Osteoblast (primary cell): ENCODE data around the gene SDHAF2. TPM values are rescaled to one million over a fixed set of nuclear protein-coding genes. Genes with fewer than 3 reads are reported as not detected.
A peak's percentile ranks its signal among the peaks of the same experiment; 100 is the strongest.
"Not testable (repeated sequence)": the region's sequence is repeated elsewhere in the genome, so short reads cannot be mapped to it uniquely, and the experiment has no call there.

ENCODE experiments used
- DNase-seq: peaks from one replicate; pipeline ENCODE4 v3.0.0; 2011; ENCODE audit warnings: low spot score, mixed read lengths; ENCODE audit not compliant: insufficient read length; ENCODE audit errors: missing footprints
- H2AFZ ChIP-seq: 2 replicates; pipeline ENCODE4 v1.6.0; 2011; ENCODE audit warnings: mild to moderate bottlenecking, low read length
- H3K27ac ChIP-seq: 2 replicates; pipeline ENCODE4 v1.5.1; 2011; ENCODE audit warnings: mild to moderate bottlenecking, low read depth, low read length, moderate library complexity
- H3K27me3 ChIP-seq: 2 replicates; pipeline ENCODE4 v1.6.0; 2012; ENCODE audit warnings: mild to moderate bottlenecking, control low read depth, inconsistent platforms, low read length, moderate library complexity; ENCODE audit not compliant: insufficient read depth
- H3K36me3 ChIP-seq: 2 replicates; pipeline ENCODE4 v1.5.1; 2011; ENCODE audit warnings: mild to moderate bottlenecking, low read length, control low read depth, moderate library complexity; ENCODE audit not compliant: insufficient read depth
- H3K4me1 ChIP-seq: 2 replicates; pipeline ENCODE4 v1.5.1; 2011; ENCODE audit warnings: mild to moderate bottlenecking, low read length, control low read depth, moderate library complexity; ENCODE audit not compliant: insufficient read depth
- H3K4me2 ChIP-seq: 2 replicates; pipeline ENCODE4 v1.6.0; 2011; ENCODE audit warnings: mild to moderate bottlenecking, low read length; ENCODE audit not compliant: insufficient read depth
- H3K4me3 ChIP-seq: fragments of 200-600 bp; sonication (generic); 3 replicates; pipeline ENCODE4 v1.5.1; 2012; ENCODE audit warnings: mild to moderate bottlenecking, low read length, inconsistent platforms; ENCODE audit not compliant: insufficient read depth
- H3K79me2 ChIP-seq: 2 replicates; pipeline ENCODE4 v1.6.0; 2012; ENCODE audit warnings: mild to moderate bottlenecking, low read length, control low read depth, inconsistent platforms; ENCODE audit not compliant: insufficient read depth
- H3K9me3 ChIP-seq: 2 replicates; pipeline ENCODE4 v1.5.1; 2011; ENCODE audit warnings: low read depth, low read length, control low read depth
- H4K20me1 ChIP-seq: 2 replicates; pipeline ENCODE4 v1.6.0; 2012; ENCODE audit warnings: mild to moderate bottlenecking, low read length, control low read depth; ENCODE audit not compliant: insufficient read depth
- CTCF ChIP-seq: IDR thresholded peaks from 2 replicates; pipeline ENCODE4 v1.5.1; 2011; ENCODE audit warnings: mild to moderate bottlenecking, low read depth, low read length, moderate library complexity; ENCODE audit errors: extremely low read depth
- total RNA-seq: library from RNA; depleted of rRNA; stranded (reverse); fragments of >200 nt; gene quantifications from 2 replicates; pipeline ENCODE4 v1.2.3, GENCODE V29; 2012

The SDHAF2 gene
- total RNA-seq, 1 donor: 46.3 TPM

GRCh38 chr11:61477727-61478148, 47.8 kb downstream of the SDHAF2 start:
- Histone ChIP-seq H3K27ac (no peak overlapping the region), H4K20me1 (peaks cover 12% of the 10 kb centered on the region), H3K9me3 (no peaks in the 10 kb centered on the region), H3K36me3 (no peaks in the 10 kb centered on the region), H3K4me3 (no peak overlapping the region), H2AFZ (no peak overlapping the region), H3K79me2 (no peaks in the 10 kb centered on the region), H3K4me1 (peaks cover 15% of the 10 kb centered on the region), H3K4me2 (no peak overlapping the region), H3K27me3 (peaks cover 11% of the 10 kb centered on the region)
- peak; percentile 80 for TF ChIP-seq CTCF
- DNase-seq: peak; percentile 89

GRCh38 chr11:61479360-61480058, 49.6 kb downstream of the SDHAF2 start:
- H3K9me3 ChIP-seq, H3K36me3 ChIP-seq, H2AFZ ChIP-seq, DNase-seq, H3K4me2 ChIP-seq, H3K4me1 ChIP-seq, H3K4me3 ChIP-seq, H3K27ac ChIP-seq, H3K79me2 ChIP-seq: not testable (repeated sequence)
- Histone ChIP-seq H4K20me1 (peaks cover 12% of the 10 kb centered on the region), H3K27me3 (peaks cover 11% of the 10 kb centered on the region)

DNA sequence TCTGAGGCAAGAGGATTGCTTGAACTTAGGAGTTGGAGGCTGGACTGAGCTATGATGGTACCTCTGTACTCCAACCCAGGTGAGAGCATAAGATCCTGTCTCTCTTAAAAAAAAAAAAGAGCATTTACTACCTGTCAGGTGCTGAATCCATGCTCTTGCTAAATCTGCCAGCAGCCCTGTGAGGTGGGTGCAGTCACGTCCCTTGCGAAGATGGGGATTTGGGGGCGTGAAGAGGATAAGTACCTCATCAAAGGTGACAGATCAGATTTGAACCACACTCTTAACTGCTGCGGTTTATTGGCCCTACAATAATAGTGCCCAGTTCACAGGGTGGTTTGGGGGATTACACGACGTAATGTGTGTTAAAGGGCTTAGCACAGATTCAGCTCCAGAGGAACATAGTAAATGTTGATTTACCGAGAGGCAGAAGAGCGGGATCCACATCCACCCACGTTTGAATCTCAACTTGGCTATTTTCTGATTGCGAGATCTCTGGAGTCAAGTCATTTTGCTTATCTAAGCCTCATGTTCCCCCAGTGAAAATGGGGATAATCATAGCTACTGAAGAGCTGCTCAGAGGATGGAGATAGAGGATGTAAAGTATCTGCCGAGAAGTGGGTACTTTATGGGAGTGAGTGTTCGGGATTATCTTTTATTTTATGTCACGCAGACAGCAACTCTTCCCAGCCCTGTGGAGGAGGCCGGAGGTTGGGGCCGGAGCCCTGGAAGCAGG, 50.5 kb downstream of the SDHAF2 start:
- Histone ChIP-seq H4K20me1 (peaks cover 12% of the 10 kb centered on the region), H3K4me2 (no peak overlapping the region), H3K27me3 (peaks cover 11% of the 10 kb centered on the region), H3K9me3 (no peaks in the 10 kb centered on the region), H3K4me3 (no peak overlapping the region), H3K36me3 (no peaks in the 10 kb centered on the region), H3K4me1 (no peaks in the 10 kb centered on the region), H3K79me2 (no peaks in the 10 kb centered on the region), H3K27ac (no peak overlapping the region), H2AFZ (no peak overlapping the region)
- DNase-seq: peak; percentile 59
- TF ChIP-seq CTCF: no peak

DNA sequence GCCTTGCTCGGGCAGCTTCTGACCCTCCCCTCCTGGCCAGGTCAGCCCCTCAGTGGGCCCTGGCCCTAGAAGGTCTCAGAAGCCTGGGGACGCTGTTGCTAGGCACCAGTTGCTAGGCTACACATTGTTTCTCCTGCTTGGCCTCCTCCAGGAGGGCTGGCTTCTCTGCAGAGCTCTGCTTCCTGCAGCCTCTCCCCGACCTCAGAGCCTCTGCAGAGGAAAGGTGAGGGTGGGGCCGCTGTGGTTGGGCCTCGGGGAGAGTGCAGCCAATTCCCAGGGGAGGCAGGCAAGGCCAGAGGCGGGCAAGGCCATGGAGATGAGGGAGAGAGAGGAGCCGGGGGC, 51.0 kb downstream of the SDHAF2 start:
- peaks cover 11% of the 10 kb centered on the region for H3K27me3 ChIP-seq
- no peaks in the 10 kb centered on the region for H3K79me2 ChIP-seq
- H4K20me1 ChIP-seq: peaks cover 12% of the 10 kb centered on the region
- no peak for TF ChIP-seq CTCF
- no peak overlapping the region for H3K27ac ChIP-seq
- no peaks in the 10 kb centered on the region for H3K36me3 ChIP-seq
- no peaks in the 10 kb centered on the region for H3K9me3 ChIP-seq
- no peaks in the 10 kb centered on the region for H3K4me1 ChIP-seq
- peak; percentile 85 for DNase-seq
- H3K4me3 ChIP-seq: no peak overlapping the region
- no peak overlapping the region for H2AFZ ChIP-seq
- no peak overlapping the region for H3K4me2 ChIP-seq
